ENCODE results near the gene CIB2.

CIB2 gene

DNA sequence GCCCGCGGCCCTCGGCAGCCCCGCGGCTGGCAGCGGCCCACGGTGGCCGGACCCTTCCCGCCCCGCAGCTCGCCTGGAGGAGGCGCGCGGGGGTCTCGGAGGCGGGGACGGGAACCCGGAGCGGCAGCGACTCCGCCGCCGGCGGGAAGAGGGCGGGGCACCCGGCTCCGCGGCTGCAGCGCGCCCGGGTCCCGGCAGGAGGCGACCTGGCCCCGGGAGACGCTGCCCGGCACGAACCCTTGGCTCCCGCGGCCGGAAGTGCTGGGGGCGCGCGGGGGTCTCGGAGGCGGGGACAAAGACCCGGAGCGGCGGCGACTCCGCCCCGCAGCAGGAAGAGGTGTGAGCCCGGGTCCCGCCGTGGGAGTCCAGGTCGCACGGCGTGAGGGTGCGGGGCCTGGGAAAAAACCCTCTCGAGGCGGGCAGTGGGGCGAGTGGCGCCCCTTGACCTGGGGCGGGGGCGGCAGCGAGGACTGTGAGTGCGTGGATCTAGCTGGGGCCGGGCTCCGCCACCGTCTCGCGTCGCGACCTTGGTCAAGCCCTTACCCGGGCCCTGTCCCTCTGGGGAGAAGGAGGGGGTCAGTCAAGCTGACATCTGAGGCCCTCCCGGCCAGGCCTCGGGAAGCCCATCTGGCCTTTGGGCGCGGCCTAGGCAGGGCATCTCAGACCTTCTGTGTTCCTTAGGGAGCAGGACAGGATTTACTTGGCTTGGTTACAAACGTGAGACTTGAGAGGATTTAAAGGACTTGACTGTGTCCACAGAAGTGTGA lies at the start of gene CIB2:
Gene CIB2 (minus strand): TSS at position 151 of the 767 bp plus-strand sequence. CDS start 230 bp downstream, outside the sequence.
- peak; percentile 77 for DNase-seq

DNA sequence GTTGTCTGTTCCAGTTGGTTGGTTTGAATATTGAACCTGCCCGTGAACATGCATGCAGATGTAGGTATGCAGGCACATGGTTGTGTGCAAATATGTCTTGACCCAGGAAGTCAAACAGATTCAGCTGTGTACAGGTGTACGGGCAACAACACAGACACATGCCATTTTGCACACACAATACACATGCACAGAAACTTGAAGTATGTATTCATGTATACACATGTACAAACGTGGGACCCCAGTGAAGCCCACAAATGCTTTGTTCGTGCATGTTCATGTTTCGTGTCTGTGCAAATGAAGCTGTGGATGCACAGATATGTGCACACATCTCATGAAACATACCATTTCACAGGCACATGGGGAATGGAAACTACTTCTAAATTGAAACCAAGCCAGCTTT lies 48.7 kb upstream of the CIB2 start:
- no peak for DNase-seq

DNA sequence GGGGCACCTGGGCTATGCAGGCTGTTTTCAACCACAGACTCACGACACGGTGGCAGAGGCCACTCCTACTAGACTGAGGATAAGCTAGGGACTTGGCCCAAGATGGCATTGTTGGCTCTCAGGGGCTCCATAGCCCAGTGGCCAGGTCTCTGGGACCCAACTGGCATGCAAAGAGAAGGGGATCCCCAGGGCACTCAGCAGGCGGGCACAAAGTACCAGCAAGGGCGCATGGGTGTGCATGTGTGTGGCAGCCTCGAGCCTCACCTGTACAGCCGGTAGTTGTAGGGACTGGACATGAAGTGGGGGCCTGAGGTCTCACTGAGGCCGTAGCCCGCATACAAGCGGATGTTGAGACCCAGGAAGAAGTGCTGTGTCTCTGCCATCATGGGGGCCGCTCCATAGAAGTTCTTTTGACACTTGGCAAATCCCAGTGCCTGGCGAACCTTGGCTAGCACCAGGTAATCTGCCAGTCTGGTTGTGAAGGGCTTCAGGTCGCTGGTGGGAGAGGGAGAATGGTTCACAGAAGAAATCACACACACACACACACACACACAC lies 48.1 kb upstream of the CIB2 start:
- DNase-seq, result no peak

DNA sequence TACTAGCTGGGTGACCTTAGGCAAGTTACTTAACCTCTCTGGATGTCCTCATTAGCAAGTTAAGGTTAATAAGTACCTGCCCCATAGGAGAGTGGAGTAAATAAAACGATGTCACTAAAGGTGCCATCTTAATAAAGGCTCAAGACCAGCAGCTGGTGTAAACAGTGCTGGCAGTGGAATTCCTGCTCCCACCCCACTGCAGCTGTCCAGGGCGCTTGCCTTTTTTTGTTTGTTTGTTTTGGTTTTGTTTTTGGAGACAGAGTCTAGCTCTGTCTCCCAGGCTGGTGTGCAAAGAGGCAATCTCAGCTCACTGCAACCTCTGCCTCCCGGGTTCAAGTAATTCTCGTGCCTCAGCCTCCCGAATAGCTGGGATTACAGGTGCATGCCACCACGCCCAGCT lies 46.8 kb upstream of the CIB2 start:
- no peak for DNase-seq

DNA sequence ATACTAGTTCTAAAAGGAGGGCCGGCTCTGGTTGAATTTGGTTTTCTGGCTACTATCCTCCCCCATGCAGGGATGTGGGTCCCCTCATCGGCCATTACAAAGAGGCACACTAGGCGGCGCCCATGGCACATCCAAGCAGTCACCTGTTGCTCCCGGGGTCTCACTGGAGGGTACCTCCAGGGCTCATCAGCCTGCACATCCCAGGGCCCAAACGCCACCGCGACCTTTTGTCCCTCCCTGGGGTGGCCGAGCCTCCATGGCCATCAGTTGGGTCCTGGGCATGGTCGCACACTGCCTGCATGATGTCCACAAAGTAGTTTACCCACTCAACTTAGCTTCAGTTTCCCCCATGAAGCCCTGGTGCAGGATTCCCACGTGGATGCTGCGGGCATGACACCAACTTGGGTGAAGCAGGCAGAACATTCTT lies 46.2 kb upstream of the CIB2 start:
- peak; percentile 53 for DNase-seq

DNA sequence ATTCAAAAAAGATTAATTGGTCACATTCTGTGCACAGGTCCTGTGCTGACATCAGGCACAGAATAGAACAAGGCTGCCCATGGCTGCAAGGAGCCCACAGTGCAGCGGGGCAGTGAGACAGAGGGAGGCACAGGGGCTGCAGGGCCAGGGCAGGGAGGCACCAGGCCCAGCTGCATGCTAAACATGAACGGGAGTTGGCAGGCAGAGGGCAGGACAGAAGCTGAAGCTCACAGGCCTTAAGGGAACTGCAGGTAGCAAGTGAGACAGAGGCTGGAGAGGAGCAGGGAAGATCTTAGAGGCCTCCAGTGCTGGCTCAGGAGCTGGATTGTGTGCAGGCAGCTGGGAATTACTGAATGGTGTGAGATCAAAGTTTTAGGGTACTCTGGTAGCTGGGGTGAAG lies 44.1 kb upstream of the CIB2 start:
- DNase-seq, result no peak

DNA sequence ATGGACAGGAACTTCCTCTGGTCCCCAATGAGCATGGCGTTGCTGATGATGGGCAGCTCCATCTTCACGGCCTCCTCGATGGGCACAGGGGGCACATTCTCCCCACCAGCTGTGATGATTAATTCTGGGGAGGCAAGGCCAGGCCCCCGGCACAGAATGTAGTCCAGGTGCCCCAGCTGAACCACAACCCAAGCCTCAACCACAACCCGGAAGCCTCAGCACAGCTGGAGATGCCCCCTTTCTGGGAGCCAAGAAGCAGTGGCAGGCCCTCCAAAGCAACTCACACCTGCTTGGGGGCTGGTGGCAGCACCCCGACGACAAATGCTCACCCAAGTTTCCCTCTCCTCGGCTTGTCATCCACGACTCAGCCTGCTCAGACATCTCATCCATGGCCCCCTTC lies 43.2 kb upstream of the CIB2 start:
- no peak for DNase-seq

DNA sequence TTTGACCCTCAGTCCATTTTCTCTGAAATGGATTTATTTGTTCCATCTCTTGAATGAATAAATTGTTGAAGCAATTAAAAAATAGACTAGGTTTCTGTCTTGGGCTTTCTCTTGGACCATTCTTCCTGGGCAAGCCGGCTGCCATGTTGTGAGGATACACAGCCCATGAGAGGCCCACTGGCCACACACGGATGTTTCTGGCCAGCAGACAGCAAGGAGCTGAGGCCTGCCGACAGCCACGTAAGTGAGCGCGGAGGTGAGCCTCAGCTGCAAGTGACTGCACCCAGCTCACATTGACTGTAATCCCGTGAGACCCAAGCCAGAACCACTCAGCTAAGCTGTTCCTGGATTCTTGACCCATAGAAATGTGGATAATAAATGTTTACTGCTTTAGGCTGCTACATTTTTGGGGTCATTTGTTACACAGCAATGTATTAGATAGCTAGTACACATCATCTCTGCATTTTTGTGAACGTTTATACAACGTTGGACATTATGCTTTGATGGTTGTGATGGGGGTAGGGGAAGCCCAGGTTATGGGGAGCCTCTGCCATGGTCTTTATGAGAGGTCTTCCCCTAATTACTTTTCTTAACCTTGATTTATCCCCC lies 40.7 kb upstream of the CIB2 start:
- no peak for DNase-seq

DNA sequence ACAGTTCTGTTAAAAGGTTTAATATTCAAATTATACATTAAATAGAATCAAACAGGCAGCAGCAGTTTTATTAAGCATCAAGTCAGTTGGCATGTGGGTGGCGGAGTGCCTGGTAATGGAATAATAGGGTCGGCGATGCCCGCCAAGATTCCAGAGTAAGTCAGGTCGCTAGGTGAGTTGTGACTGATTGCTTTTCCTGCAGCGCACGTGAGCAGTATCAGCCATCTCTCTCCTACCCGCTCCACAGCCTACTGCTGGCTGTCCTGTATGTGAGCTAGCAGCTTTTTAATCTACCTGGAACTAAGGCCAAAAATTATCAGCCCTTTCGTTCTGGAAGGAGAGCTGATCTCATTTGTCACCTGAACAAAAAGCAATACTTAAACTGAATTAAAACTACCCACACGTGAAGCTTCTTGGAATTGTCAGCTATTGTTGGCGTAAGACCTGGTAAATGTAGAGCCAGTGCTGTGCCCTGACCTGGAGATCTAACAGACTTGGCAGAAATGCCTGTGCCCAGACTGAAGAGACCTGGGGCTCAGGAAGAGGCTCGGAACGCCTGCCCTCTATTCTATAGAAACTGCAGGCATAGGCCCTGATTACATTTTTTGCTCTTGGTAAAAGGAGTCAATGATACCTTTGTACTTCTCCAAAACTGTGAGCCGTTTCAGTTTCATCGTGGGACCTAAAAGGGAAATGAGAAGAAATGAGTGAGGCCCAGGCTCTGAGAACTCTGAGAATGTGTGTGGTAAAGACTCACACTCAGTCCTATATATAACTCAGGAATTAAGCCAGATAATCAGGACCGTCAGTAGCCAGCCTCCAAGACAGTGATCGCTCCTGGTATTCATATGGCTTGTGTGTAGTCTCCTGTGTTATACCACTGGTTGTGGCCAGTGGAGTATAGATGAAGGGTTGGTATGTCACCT lies 39.9 kb upstream of the CIB2 start:
- DNase-seq, result no peak

DNA sequence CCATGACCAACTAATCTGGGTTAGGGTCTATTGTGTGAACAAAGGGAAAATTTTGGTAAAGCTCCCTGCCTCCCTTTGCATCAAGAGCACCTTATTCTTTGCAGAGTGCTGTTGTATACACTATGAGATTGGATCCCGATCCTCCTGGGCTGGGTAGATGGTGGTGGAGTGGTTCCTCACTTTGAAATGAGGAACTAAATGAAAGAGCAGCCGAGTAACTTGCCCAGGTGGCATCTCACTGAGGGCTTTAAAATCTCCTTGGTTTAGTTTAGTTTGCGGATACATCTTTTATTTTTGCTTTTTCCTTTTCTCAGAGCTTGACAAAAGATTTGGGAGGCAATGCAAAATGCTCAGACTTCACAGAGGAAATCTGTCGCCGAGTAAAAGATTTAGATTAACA lies 37.4 kb upstream of the CIB2 start:
- no peak for DNase-seq

DNA sequence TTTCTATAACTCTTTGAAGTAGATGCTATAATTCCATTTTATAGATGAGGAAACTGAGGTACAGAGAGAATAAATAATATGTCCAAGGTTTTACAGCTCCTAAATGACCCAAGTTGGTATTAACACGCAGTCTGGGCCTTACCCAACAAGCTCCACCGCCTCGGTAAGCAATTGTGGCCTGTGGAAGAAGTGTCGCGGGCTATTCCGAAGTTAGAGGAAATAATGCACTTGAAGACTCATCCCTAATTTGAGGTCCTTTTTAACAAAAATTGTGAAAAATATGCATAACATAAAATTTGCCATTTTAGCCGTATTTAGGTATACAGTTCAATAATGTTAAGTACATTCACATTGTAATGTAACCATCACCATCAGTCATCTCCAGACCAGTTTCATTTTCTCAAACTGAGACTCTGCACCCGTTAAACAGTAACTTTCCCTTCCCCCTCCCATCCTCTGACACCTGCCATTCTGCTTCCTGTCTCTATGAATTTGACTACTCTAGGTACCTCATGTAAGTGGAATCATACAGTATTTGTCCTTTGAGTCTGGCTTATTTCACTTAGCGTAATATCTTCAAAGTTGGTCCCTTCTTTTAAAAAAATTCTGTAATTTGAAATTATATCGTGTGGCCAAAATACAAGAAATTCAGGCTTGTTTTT lies 36.1 kb upstream of the CIB2 start:
- peak; percentile 37 for DNase-seq

DNA sequence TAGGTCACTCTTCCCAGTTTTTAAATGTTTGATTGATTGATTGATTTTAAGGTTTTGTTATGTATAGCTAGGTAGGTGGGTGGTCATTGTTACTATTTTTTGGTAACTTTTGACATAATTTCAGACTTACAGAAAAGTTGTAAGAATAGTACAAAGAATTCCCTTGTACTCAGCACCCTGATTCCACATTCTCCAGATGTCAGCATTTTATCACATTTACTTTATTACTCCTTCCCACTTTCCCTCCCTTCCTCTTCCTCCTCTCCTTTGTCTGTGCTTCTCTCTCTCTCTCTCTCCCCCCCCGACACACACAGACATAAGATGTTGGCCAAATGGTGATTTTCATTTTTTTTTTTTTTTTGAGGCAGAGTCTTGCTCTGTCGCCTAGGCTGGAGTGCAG lies 32.8 kb upstream of the CIB2 start:
- no peak for DNase-seq

DNA sequence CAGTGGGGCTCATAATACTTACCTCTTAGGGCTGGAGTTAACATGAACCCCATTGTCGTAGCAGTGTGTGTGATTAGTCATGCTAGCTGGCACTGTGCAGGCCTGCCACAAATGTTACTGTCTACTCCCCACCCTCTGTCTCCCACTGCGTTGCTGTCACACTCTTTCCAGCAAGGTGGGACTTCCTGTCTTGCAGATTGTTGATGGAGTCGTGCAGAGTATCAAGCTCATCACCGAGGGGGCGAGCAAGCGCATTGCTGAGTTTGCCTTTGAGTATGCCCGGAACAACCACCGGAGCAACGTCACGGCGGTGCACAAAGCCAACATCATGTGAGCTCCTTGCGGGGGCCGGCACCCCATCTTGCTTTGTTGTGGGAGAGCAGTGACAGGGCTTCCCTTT lies 30.8 kb upstream of the CIB2 start:
- peak; percentile 27 for DNase-seq

DNA sequence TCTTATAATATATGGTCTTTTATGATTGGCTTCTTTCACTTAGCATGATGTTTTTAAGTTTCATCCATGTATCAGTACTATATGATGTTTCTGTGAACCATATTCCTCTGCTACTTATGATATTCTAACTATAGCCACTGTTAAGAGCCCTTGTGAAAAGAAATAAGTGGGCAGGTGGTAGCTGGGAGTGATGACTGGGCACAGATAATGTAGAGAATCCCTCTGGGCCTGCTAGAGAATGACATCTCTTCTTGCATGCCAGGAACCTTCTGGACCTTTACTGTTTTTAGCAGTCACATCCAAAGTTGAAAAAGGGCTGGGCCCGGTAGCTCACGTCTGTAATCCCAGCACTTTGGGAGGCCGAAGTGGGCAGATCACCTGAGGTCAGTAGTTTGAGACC lies 28.1 kb upstream of the CIB2 start:
- DNase-seq, result no peak

DNA sequence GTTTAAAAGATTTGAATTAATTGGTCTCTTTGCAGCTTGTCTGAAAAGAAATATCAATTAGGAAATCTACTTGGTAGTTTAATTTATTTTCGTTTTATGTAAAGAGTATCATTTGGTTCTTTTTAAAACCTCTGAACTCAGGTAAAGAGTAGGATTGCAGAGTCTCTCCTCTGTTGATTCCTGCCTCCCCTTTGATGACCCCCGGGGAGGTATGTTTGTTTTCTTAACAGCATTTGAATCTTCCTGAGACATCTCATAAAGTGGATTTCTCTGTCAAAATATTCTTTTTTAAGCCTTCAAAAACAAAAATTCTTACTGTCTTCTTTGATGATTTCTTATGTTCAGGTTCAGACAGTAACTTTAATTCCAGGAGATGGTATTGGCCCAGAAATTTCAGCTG lies 26.0 kb upstream of the CIB2 start:
- no peak for DNase-seq

DNA sequence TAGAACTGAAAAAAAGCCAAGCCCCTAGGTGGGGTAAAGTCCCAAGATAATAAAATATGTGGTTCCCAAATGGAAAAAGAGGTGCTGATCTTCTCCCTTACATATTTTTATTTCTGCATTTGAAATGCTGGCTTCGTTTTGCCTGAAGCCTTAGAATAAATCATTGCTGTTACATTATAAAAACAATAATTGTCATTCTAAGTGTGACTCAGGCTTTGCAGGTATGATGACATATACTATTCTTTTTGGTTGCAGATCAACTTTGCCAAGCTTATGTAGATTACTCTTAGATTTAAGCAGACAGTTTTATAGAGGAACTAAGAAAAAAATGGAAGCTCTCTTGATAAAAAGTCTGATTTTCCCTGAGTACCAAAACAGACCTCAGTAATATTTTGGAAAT lies 25.4 kb upstream of the CIB2 start:
- no peak for DNase-seq

DNA sequence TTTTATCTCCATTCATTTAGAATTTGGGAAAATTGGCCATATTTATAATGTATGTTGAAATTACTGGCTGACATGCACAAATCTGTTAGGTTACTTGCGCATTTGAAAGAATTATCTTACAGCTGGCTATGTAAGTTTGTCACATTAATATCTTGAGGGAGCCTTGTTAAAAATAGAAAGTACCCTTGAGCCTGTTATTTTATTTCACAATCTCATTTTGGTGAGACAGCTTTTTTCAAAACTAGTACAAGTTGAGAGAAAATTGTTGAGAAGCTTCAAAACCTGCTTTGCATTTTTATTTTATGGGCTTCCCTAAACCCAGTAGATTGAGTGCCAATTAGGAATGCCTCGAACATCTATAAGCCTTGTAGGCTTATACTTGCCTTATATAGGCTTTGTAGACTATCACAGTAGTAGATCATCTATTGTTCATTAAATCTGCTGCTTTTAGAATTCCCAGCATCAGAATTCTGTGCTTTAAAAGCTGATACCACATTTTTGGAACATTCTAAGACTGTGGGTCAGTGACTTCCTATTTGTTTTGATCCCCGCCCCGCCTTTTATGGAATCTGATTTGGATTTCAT lies 24.2 kb upstream of the CIB2 start:
- no peak for DNase-seq

DNA sequence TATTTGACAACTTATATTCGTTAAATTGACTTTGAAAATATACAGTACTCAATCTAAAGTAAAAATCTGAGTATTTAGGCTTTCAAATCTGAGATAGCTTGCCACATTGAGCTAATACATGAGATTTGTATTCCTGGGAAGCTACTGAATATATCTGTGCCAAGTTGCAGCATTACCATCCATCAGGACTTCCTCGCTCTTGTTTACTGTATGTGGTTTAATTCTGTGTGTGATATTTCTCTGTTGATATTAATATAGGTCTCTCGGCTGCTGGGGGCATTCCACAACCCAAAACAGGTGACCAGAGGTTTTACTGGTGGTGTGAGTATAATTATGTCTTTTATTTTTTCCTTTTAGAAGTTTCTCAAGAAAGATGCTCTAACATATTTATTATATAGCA lies 23.7 kb upstream of the CIB2 start:
- DNase-seq, result no peak

DNA sequence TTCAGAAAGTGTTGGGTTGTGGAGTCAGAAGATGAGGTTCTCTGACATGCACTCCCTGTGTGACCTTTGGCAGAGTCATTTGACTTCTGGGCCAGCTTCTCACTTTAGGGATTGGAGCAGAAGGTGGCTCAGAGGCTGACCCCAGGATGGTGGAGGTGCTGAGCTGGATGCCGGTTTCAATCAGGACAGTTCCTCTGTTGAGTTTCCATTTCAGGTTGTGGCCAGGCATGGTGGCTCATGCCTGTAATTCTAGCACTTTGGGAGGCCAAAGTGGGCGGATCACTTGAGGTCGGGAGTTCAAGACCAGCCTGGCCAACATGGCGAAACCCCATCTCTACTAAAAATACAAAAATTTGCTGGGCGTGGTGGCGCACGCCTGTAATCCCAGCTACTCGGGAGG lies 19.8 kb upstream of the CIB2 start:
- DNase-seq, result peak; percentile 18

DNA sequence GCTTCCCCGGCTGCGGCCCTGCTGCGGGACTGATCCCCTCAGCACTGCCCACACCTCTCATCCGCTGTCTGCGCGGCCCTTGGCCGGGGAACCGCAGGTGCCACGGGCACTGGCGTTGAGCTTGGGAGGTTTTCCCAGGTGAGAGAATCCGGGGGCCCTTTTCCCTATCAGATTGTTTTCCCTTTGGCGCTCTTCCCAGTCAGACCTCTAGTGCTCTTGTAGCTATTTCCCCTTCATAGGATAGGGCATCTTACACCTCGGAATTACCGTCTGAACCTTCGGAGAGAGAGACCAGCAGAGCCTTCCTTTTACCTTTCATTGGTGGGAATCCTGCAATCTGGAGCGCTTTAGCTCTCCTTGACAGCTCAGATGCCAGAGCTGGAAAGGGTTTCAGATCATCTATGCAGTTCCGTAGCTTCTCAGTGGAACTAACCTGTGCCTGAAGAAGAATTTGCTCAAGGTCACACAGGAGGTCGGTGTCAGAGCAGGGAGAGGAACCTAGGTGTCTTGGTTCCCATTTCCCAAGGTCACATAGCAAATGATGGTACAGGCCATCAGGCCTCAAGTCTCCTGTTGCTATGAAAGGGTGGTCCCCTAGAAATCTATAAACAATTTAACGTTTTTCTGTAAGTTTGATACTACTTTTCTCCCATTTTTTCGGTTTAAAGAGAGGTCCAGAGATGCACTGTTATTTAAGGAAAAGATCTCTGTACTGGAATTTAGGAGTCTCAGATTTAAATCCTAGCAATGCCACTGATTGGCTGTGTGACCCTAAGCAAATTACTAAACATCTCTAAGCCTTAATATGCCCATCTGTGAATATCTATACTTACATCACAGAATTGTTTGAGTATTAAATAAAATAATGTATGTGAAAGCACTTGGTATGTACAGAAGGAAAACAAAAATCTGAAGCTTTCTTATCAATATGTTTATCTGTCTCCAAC lies 18.8 kb upstream of the CIB2 start:
- DNase-seq, result no peak

Measured in activated CD4-positive, alpha-beta T cell treated with anti-CD3 and anti-CD28 coated beads for 48 hours (primary cell).